ENCODE data around the gene RTN1.

GRCh38 chr14:59585891-59586554 is 284.6 kb downstream of the RTN1 start:
- no peak for TF ChIP-seq EP300 (IDR thresholded peaks at IDR 0.05; ENCODE audit: borderline replicate concordance in 1 of 2, low read depth in 1 of 2, low read length in 1 of 2)
- TF ChIP-seq GABPA (IDR thresholded peaks at IDR 0.05; ENCODE audit: low read depth): no peak
- no peak for TF ChIP-seq POLR2AphosphoS5 (IDR thresholded peaks at IDR 0.05; ENCODE audit: low read depth, low read length)
- no peak for TF ChIP-seq USF1 (IDR thresholded peaks at IDR 0.05; ENCODE audit: borderline replicate concordance, low read depth)
- no peak for TF ChIP-seq CTCF (IDR thresholded peaks at IDR 0.05)
- no peak for TF ChIP-seq JUND (IDR thresholded peaks at IDR 0.05)
- TF ChIP-seq EZH2phosphoT487 (IDR thresholded peaks at IDR 0.05; ENCODE audit: borderline replicate concordance, low read depth): no peak
- TF ChIP-seq MAX (IDR thresholded peaks at IDR 0.05; ENCODE audit: low read depth): no peak
- no peak for TF ChIP-seq RCOR1 (IDR thresholded peaks at IDR 0.05; ENCODE audit: low read length)
- no peak for TF ChIP-seq TCF12 (IDR thresholded peaks at IDR 0.05)
- TF ChIP-seq RAD21 (IDR thresholded peaks at IDR 0.05; ENCODE audit: low read length): no peak
- no peak for TF ChIP-seq USF2 (IDR thresholded peaks at IDR 0.05; ENCODE audit: borderline replicate concordance, low read depth, low read length)
- TF ChIP-seq SIN3A (IDR thresholded peaks at IDR 0.05; ENCODE audit: borderline replicate concordance, low read depth, low read length): no peak
- no peak for TF ChIP-seq RFX5 (IDR thresholded peaks at IDR 0.05; ENCODE audit: low read length)
